22Rv1 (cell line): Measurements from ENCODE around the gene BACH2.

Source experiments
- H3K27ac ChIP-seq: fragments of 450-650 bp; 2 replicates; pipeline ENCODE4 v1.5.1; 2017
- CTCF ChIP-seq: fragments of 450-650 bp; IDR thresholded peaks from 2 replicates; pipeline ENCODE4 v1.5.1; 2017; ENCODE audit warnings: mild to moderate bottlenecking
- ZFX ChIP-seq: fragments of 450-650 bp; IDR thresholded peaks from 2 replicates; pipeline ENCODE4 v1.6.1; 2017; ENCODE audit warnings: antibody characterized with exemption, borderline replicate concordance

BACH2 gene

DNA sequence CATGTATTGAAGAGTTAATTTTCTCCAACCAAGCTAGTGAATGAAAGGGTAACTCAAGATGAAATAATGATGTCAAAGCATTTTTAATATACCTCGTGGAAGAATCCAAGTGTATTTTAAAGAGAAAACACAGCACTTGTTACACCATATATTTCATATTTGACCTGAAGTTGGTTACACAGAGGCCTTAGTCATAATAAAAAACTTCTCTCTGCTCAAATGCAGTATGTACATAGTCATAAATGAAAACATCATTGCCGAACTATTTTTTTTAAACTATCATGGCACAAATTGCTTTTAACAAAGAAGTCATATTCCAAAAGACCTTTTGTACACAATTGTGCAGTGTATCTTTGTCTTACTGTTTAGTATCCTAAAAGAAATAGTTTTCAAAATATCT lies 43.0 kb downstream of the BACH2 start:
- H3K27ac ChIP-seq: no peak overlapping the region
- no peak for TF ChIP-seq ZFX
- TF ChIP-seq CTCF: no peak

DNA sequence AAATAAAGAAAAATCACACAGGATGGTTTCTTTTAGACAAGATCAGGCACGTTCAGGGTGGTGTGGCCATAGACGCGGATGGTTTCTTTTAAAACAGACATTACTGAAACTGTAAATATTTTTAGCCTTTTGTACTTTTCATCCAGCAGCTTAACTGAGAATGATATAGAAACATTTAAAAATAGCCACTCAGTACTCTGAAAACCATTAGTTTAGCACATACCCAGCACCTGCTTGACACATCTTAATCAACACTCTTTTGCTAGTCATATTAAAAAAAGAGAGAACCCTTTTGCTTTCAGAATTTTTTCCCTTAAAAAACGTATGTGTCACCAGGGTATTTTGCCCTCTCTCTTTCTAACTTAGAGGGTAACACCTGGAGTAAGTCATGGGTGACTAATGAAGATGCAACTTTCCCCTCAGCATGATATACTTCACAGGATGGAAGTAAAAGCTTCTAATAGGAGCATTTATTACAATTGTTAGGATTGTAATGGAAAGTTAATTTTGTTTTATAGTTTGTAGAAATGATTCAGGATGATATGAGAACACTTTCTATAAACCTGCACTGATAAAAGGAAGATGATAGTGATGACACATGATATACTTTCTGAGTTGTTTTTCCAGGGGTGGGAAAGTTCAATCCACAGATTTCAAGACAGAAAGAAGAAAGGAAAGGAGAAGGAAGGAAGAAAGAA lies 45.2 kb downstream of the BACH2 start:
- TF ChIP-seq CTCF (no peak), ZFX (no peak)
- no peak overlapping the region for H3K27ac ChIP-seq

DNA sequence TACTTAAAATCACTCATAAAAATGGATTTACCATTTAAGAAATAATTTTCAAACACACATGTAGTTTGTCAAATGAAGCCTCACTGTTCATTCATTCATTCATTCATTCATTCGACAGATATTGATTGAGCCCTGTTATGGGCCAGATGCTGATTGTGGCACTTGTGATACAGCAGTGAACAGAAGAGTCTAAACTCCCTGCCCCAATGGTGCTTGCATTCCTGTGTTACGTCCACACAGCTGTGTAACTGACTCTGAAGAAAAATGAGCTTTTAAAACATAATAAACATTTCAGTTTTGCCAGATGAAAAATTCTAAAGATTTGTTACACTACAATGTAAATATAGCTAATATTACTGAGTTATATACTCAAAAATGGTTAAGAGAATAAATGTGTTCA lies 46.2 kb downstream of the BACH2 start:
- H3K27ac ChIP-seq: no peak overlapping the region
- TF ChIP-seq CTCF: no peak
- TF ChIP-seq ZFX: no peak

- no peak overlapping the region for H3K27ac ChIP-seq
- TF ChIP-seq ZFX (no peak), CTCF (no peak)
Measured at GRCh38 chr6:90249458-90249857, 47.2 kb downstream of the BACH2 start.

GRCh38 chr6:90249034-90249433 lies 47.6 kb downstream of the BACH2 start:
- TF ChIP-seq ZFX (no peak), CTCF (no peak)

DNA sequence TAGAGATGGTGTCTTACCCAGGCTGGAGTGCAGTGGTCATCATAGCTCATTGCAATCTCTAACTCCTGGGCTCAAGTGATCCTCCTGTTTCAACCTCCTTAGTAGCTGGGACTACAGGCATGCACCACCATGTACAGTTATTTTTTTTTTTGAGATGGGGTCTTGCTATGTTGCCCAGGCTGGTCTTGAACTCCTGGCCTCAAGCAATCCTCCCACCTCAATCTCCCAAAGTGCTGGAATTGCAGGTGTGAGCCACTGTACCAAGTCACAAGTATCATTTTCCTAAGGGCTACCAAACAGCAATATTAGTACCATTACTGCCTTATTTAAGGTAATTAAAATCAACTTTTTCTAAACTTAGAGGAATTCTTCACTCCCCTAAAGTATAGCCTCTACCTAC lies 49.4 kb downstream of the BACH2 start:
- H3K27ac ChIP-seq: no peak overlapping the region
- TF ChIP-seq CTCF: no peak
- no peak for TF ChIP-seq ZFX

More at GRCh38 chr6:90249034-90249433, 47.6 kb downstream of the BACH2 start:
- H3K27ac ChIP-seq: no peak overlapping the region

GRCh38 chr6:90241229-90241880 lies 55.3 kb downstream of the BACH2 start:
- no peak overlapping the region for H3K27ac ChIP-seq
- no peak for TF ChIP-seq CTCF
